Fibroblast of pulmonary artery (primary cell): Measurements from ENCODE around the gene ZDHHC3.

Experiments used
- DNase-seq: peaks from one replicate; pipeline ENCODE4 v3.0.0-alpha.2; 2010; ENCODE audit warnings: low read depth
- H3K4me3 ChIP-seq: replicated peaks from 2 replicates; pipeline ENCODE4 v1.5.1; 2011; ENCODE audit warnings: low read depth, mild to moderate bottlenecking, control low read depth, low read length, moderate library complexity
- TF ChIP-seq, protein P1 (sequence below): IDR thresholded peaks from 2 replicates; pipeline ENCODE4 v1.5.1; 2011; ENCODE audit warnings: mild to moderate bottlenecking, control low read depth, low read length, inconsistent platforms; ENCODE audit errors: missing control alignments

ZDHHC3 gene

DNA sequence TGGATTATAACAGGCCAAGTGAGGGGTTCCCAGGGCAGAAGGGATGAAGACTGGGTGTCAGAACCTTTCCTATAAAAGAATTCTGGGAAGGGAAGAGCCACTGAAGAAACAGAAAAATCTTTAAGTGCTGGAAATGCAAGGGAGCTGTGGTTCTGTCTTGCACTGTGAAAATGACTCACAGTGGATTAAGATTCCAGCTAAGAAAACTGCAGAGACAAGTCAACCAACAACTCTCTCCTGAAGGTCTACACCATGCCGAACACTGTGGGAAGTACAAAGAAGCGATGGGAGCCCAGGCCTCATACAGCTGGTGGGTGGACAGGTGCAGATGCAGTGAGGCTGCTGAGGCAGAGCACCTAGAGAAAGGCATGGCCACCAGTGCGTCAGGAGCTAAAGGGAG, 27.7 kb downstream of the ZDHHC3 start:
- no peak for DNase-seq
- H3K4me3 ChIP-seq = no peak overlapping the region
- TF ChIP-seq, protein P1, sequence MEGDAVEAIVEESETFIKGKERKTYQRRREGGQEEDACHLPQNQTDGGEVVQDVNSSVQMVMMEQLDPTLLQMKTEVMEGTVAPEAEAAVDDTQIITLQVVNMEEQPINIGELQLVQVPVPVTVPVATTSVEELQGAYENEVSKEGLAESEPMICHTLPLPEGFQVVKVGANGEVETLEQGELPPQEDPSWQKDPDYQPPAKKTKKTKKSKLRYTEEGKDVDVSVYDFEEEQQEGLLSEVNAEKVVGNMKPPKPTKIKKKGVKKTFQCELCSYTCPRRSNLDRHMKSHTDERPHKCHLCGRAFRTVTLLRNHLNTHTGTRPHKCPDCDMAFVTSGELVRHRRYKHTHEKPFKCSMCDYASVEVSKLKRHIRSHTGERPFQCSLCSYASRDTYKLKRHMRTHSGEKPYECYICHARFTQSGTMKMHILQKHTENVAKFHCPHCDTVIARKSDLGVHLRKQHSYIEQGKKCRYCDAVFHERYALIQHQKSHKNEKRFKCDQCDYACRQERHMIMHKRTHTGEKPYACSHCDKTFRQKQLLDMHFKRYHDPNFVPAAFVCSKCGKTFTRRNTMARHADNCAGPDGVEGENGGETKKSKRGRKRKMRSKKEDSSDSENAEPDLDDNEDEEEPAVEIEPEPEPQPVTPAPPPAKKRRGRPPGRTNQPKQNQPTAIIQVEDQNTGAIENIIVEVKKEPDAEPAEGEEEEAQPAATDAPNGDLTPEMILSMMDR = no peak

- TF ChIP-seq, protein P1 = no peak
- H3K4me3 ChIP-seq = no peak overlapping the region
- peak; percentile 29 for DNase-seq
Observed at GRCh38 chr3:44942202-44942921, 33.6 kb downstream of the ZDHHC3 start.

DNA sequence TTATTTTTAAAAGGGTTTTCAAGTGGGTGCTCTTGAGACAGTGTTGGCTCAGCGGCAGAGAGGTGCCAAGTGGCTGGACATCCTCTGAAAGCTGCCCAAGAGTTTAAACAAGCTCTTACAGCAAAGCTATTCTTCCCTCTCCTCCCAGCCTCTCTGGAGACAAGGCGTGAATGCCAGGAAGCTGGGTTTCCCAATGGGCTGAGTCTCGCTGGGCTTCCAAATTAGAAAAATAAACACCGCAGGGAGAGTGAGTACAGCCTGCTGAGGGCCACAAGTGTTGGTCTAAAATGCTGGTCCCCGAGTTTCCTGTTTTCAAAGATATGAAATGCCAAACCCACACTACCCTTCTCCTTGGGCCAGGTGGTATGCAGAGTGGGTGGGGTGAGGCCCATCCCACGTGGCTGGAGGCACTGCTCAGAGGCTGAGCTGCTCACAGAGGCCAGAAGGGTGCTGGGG, 36.4 kb downstream of the ZDHHC3 start:
- no peak overlapping the region for H3K4me3 ChIP-seq
- peak; percentile 10 for DNase-seq
- TF ChIP-seq, protein P1 = no peak

DNA sequence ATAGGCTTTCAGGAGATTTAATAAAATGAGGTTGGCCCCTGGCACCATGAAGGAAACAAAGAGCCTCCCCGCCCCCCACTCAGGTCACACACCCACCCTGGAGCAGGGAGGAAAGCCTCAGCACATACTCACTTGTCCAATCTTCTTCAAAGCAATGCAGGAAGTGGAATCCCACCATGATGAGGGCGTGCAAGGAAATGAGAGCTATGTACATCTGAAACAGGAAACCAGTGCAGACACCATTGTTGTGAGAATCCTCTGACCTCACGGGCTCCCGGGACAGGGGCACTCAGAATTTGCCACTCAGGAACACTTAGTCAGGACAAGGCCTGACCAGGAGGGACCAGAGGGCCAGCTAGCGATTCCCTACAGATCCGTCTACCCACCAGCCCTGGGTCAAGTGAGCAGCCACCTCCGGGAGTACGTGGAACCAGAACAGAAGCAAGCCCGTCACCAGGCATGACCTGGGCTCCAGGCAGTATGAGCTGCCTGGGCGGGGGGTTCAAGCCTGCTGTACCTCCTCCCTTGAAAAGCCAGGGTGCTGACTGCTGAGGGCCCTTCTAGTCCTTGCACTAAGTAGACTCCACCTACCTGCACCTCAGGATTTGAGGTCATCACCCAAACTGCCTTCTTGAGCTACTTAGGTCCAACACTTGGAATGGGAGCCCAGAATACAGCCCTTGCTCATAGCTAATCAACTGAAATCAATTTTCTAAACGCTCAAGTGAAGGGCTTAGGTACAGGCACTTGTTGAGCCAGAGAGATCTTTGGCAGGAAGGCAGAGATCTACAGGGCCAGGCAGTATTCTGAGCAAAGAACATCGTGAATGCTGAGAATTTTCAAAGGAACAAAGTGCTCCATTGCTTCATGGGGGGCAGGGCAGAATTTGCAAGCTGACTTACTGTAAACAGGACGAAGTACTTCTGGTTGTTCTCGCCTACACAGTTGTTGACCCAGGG, 42.7 kb downstream of the ZDHHC3 start:
- TF ChIP-seq, protein P1 = no peak
- H3K4me3 ChIP-seq = no peak overlapping the region
- no peak for DNase-seq

DNA sequence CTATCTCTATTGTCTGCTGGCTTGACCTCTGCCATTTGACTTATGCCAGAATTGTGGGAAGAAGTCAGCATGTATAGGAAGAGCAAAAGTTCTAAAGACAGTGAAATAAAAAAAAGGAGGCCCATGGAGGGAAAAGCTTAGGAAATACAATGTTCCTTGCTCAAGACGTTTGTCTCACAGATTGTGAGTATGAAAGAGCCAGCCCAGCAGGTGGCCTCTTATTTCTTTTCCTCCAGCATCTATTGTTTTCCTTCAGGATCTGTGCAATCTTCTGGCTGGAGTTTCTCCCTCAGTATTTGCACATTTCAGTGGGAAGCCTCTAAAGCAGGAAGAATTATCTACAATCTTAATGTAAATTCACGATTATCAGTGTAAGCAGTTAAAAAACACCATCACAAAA, 43.7 kb downstream of the ZDHHC3 start:
- TF ChIP-seq, protein P1 = no peak
- H3K4me3 ChIP-seq = no peak overlapping the region
- no peak for DNase-seq

- no peak overlapping the region for H3K4me3 ChIP-seq
- DNase-seq = no peak
- TF ChIP-seq, protein P1 = no peak
Observed at GRCh38 chr3:44931791-44932190, 44.2 kb downstream of the ZDHHC3 start.
